HL-60 (cell line): ENCODE measurements around the gene DSG4.

Experiments
- GABPA ChIP-seq: IDR thresholded peaks from 2 replicates; pipeline ENCODE4 v1.6.1; 2012; ENCODE audit warnings: low read depth
- POLR2AphosphoS5 ChIP-seq: IDR thresholded peaks from 2 replicates; pipeline ENCODE4 v1.6.1; 2012; ENCODE audit warnings: low read depth
- TF ChIP-seq, protein P1 (sequence below): IDR thresholded peaks from 2 replicates; pipeline ENCODE4 v1.6.1; 2012; ENCODE audit warnings: low read depth; ENCODE audit not compliant: insufficient replicate concordance
- TF ChIP-seq, protein P2 (sequence below): IDR thresholded peaks from one replicate; pipeline ENCODE4 v1.5.1; 2011; ENCODE audit warnings: low read length, control low read depth, inconsistent platforms; ENCODE audit not compliant: insufficient read depth

- no peak for TF ChIP-seq POLR2AphosphoS5
- TF ChIP-seq, protein P1, sequence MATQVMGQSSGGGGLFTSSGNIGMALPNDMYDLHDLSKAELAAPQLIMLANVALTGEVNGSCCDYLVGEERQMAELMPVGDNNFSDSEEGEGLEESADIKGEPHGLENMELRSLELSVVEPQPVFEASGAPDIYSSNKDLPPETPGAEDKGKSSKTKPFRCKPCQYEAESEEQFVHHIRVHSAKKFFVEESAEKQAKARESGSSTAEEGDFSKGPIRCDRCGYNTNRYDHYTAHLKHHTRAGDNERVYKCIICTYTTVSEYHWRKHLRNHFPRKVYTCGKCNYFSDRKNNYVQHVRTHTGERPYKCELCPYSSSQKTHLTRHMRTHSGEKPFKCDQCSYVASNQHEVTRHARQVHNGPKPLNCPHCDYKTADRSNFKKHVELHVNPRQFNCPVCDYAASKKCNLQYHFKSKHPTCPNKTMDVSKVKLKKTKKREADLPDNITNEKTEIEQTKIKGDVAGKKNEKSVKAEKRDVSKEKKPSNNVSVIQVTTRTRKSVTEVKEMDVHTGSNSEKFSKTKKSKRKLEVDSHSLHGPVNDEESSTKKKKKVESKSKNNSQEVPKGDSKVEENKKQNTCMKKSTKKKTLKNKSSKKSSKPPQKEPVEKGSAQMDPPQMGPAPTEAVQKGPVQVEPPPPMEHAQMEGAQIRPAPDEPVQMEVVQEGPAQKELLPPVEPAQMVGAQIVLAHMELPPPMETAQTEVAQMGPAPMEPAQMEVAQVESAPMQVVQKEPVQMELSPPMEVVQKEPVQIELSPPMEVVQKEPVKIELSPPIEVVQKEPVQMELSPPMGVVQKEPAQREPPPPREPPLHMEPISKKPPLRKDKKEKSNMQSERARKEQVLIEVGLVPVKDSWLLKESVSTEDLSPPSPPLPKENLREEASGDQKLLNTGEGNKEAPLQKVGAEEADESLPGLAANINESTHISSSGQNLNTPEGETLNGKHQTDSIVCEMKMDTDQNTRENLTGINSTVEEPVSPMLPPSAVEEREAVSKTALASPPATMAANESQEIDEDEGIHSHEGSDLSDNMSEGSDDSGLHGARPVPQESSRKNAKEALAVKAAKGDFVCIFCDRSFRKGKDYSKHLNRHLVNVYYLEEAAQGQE, result no peak
- TF ChIP-seq, protein P2, sequence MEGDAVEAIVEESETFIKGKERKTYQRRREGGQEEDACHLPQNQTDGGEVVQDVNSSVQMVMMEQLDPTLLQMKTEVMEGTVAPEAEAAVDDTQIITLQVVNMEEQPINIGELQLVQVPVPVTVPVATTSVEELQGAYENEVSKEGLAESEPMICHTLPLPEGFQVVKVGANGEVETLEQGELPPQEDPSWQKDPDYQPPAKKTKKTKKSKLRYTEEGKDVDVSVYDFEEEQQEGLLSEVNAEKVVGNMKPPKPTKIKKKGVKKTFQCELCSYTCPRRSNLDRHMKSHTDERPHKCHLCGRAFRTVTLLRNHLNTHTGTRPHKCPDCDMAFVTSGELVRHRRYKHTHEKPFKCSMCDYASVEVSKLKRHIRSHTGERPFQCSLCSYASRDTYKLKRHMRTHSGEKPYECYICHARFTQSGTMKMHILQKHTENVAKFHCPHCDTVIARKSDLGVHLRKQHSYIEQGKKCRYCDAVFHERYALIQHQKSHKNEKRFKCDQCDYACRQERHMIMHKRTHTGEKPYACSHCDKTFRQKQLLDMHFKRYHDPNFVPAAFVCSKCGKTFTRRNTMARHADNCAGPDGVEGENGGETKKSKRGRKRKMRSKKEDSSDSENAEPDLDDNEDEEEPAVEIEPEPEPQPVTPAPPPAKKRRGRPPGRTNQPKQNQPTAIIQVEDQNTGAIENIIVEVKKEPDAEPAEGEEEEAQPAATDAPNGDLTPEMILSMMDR, result no peak
- TF ChIP-seq GABPA, result no peak
Observed at GRCh38 chr18:31445908-31446307, 69.3 kb downstream of the DSG4 start.
